Fibroblast of lung (primary cell): ENCODE measurements around the gene ZDHHC14. TPM values are rescaled to one million over a fixed set of nuclear protein-coding genes. Genes with fewer than 3 reads are reported as not detected.

ENCODE experiments used
- DNase-seq, 2 donors: peaks; one replicate each; pipeline versions ENCODE4 v3.0.0 to v3.0.0-alpha.2; 2010; ENCODE audit warnings: low read depth in 2 of 2
- H2AFZ ChIP-seq: 2 replicates; pipeline ENCODE4 v1.5.1; 2012; ENCODE audit warnings: low read length, control low read depth, inconsistent platforms
- H3K27ac ChIP-seq: 2 replicates; pipeline ENCODE4 v1.5.1; 2011; ENCODE audit warnings: low read length, control low read depth; ENCODE audit not compliant: insufficient read depth
- H3K27me3 ChIP-seq: 2 replicates; pipeline ENCODE4 v1.5.1; 2011; ENCODE audit warnings: mild to moderate bottlenecking, low read length; ENCODE audit not compliant: control insufficient read depth, insufficient read depth
- H3K36me3 ChIP-seq: 2 replicates; pipeline ENCODE4 v1.5.1; 2011; ENCODE audit warnings: low read length; ENCODE audit not compliant: control insufficient read depth, insufficient read depth
- H3K4me1 ChIP-seq: 2 replicates; pipeline ENCODE4 v1.5.1; 2011; ENCODE audit warnings: low read length; ENCODE audit not compliant: control insufficient read depth, insufficient read depth; ENCODE audit errors: extremely low read depth
- H3K4me2 ChIP-seq: 2 replicates; pipeline ENCODE4 v1.5.1; 2011; ENCODE audit warnings: low read length, control low read depth; ENCODE audit not compliant: insufficient read depth; ENCODE audit errors: extremely low read depth
- H3K4me3 ChIP-seq, 4 experiments: fragments of 200-600 bp in 1 of 4; sonication (generic) in 1 of 4; replicated peaks in 1 of 4; 2 replicates each; pipeline ENCODE4 v1.5.1; 2011 to 2016; ENCODE audit warnings: low read length in 4 of 4, low read depth in 3 of 4, mild to moderate bottlenecking in 3 of 4, control low read depth in 2 of 4, inconsistent platforms in 1 of 4, mixed read lengths in 1 of 4; ENCODE audit not compliant: insufficient read depth in 1 of 4; ENCODE audit errors: control extremely low read depth in 1 of 4
- H3K79me2 ChIP-seq: 2 replicates; pipeline ENCODE4 v1.5.1; 2012; ENCODE audit warnings: mild to moderate bottlenecking, low read length, inconsistent platforms; ENCODE audit not compliant: control insufficient read depth, insufficient read depth
- H3K9ac ChIP-seq: 2 replicates; pipeline ENCODE4 v1.5.1; 2011; ENCODE audit warnings: mild to moderate bottlenecking, low read length, control low read depth; ENCODE audit not compliant: insufficient read depth
- H3K9me3 ChIP-seq: 2 replicates; pipeline ENCODE4 v1.5.1; 2012; ENCODE audit warnings: low read depth, low read length; ENCODE audit not compliant: control insufficient read depth, insufficient read depth
- H4K20me1 ChIP-seq: 2 replicates; pipeline ENCODE4 v1.5.1; 2011; ENCODE audit warnings: low read length; ENCODE audit not compliant: control insufficient read depth, insufficient read depth; ENCODE audit errors: extremely low read depth
- EZH2 ChIP-seq: IDR thresholded peaks from 2 replicates; pipeline ENCODE4 v1.5.1; 2012; ENCODE audit warnings: low read length, control low read depth, mild to moderate bottlenecking; ENCODE audit errors: missing control alignments
- polyA plus RNA-seq, 2 donors: library from polyadenylated mRNA; depleted of rRNA in 1 of 2; stranded (reverse) in 1 of 2; unstranded in 1 of 2; fragments of >200 nt; gene quantifications; 2 replicates each; pipeline ENCODE4 v1.2.1, GENCODE V29; 2011 to 2012; ENCODE audit warnings: missing spikeins in 1 of 2
- total RNA-seq: library from RNA; depleted of rRNA; stranded (reverse); fragments of >200 nt; gene quantifications from 2 replicates; pipeline ENCODE4 v1.2.1, GENCODE V29; 2014
- TF ChIP-seq, protein P1 (sequence below), 2 donors: IDR thresholded peaks in 1 of 2; conservative IDR thresholded peaks in 1 of 2; 1 replicate in 1 of 2; 2 replicates in 1 of 2; pipeline ENCODE4 v1.5.1; 2011 to 2012; ENCODE audit warnings: low read length in 2 of 2, control low read depth in 1 of 2, inconsistent platforms in 1 of 2, low read depth in 1 of 2, mild to moderate bottlenecking in 1 of 2

ZDHHC14 gene
- total and polyA plus RNA-seq, 2 donors (not counting 1 experiment from before 2014, with no cell fraction given) = 1.7 to 3.5 TPM

DNA sequence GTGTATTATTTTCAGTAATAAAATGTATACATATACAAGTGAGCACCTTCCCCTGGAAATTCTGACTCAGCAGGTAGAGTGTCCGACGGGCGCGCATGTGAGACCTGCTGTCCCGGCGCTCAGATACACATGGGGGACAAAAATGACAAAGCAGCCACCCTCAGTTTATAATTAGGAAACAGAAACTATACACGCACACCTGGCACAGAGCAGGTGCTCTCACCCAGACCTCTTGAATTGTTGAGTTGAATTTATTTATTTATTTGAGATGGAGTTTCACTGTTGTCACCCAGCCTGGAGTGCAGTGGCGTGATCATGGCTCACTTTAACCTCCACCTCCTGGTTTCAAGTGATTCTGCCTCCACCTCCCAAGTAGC lies 180.4 kb downstream of the ZDHHC14 start:
- no peak overlapping the region for H3K27ac ChIP-seq
- H3K9me3 ChIP-seq = no peaks in the 10 kb centered on the region
- H3K36me3 ChIP-seq = no peaks in the 10 kb centered on the region
- no peak overlapping the region for H3K9ac ChIP-seq
- no peaks in the 10 kb centered on the region for H3K4me1 ChIP-seq
- no peak overlapping the region for H3K4me3 ChIP-seq
- H2AFZ ChIP-seq = no peak overlapping the region
- DNase-seq = no peak
- TF ChIP-seq, protein P1, sequence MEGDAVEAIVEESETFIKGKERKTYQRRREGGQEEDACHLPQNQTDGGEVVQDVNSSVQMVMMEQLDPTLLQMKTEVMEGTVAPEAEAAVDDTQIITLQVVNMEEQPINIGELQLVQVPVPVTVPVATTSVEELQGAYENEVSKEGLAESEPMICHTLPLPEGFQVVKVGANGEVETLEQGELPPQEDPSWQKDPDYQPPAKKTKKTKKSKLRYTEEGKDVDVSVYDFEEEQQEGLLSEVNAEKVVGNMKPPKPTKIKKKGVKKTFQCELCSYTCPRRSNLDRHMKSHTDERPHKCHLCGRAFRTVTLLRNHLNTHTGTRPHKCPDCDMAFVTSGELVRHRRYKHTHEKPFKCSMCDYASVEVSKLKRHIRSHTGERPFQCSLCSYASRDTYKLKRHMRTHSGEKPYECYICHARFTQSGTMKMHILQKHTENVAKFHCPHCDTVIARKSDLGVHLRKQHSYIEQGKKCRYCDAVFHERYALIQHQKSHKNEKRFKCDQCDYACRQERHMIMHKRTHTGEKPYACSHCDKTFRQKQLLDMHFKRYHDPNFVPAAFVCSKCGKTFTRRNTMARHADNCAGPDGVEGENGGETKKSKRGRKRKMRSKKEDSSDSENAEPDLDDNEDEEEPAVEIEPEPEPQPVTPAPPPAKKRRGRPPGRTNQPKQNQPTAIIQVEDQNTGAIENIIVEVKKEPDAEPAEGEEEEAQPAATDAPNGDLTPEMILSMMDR (conservative IDR thresholded peaks at IDR 0.05 in 1 of 2, IDR thresholded peaks at IDR 0.05 in 1 of 2; ENCODE audit: low read depth in 1 of 2, low read length in 2 of 2) = no peak
- no peak for TF ChIP-seq EZH2
- no peaks in the 10 kb centered on the region for H3K27me3 ChIP-seq
- no peak overlapping the region for H3K4me2 ChIP-seq
- H3K79me2 ChIP-seq = no peaks in the 10 kb centered on the region
- H4K20me1 ChIP-seq = no peaks in the 10 kb centered on the region

DNA sequence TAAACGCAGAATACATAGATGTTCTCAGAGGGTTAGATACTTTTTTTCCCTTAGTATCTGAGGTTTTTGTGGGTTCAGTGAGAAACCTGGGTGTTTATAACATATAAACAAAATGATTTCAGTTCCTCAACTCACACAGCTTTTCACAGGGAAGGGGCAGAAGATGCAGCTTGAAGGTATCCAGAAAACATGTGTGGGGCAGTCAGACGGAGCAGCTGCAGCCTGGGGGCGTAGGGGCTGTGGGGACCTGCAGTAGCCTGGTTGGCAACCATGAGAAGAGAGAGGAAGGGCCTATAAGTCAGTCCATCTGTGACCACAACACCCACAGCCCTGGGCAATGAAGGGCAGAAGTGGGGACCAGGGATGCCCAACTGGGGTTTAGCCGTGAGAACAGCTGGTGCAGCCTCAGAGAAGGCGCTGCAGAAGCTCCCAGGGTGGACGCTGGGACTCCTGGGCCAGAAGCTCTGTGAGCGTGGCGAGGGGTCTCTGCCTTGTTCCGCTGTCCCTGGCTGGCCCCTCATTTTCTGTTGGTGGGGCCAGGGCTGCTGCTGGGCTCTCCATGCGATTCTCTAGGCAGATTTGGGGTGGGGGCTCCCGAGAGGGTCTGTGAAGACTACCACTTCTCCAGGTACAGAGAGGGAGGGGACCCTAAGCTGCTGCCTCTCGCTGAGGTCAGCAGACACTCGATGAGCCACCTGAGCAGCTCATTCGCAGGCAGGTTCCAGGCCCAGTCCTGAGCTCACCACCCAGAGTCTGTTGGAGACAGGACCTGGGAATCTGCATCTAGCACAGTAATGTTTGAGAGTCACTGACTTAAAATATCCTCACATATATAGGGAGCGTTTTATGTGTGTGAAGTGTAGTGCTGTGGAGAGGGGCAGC lies 181.2 kb downstream of the ZDHHC14 start:
- H4K20me1 ChIP-seq = no peaks in the 10 kb centered on the region
- no peaks in the 10 kb centered on the region for H3K27me3 ChIP-seq
- H3K79me2 ChIP-seq = no peaks in the 10 kb centered on the region
- H3K4me2 ChIP-seq = no peak overlapping the region
- no peak for DNase-seq
- H3K27ac ChIP-seq = no peak overlapping the region
- TF ChIP-seq EZH2 = no peak
- TF ChIP-seq, protein P1 (conservative IDR thresholded peaks at IDR 0.05 in 1 of 2, IDR thresholded peaks at IDR 0.05 in 1 of 2; ENCODE audit: low read depth in 1 of 2, low read length in 2 of 2) = no peak
- H3K4me3 ChIP-seq = no peak overlapping the region
- H3K4me1 ChIP-seq = no peaks in the 10 kb centered on the region
- H2AFZ ChIP-seq = no peak overlapping the region
- H3K9ac ChIP-seq = no peak overlapping the region
- H3K36me3 ChIP-seq = no peaks in the 10 kb centered on the region
- no peaks in the 10 kb centered on the region for H3K9me3 ChIP-seq

DNA sequence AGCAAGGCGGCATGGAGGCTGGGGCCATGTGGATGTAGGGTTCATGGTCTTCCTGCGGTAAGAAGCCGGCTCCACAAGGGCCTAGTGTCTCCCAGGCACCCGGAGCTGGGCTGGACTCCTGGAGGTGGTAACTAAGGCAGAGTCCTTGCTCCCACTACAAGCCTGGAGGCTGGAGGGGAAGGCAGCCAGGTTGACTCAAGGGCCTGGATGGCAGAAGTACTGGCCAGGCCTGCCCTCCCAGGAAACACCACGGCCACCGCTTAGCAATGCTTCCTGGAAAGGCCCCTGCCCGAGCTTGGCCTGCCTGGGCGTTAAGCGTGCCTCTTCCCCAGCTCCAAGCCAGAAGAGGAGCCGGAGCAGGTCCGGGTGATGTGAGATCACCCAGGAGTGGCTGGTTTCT lies 182.0 kb downstream of the ZDHHC14 start:
- H3K79me2 ChIP-seq = no peaks in the 10 kb centered on the region
- H3K27ac ChIP-seq = no peak overlapping the region
- H3K27me3 ChIP-seq = no peaks in the 10 kb centered on the region
- no peak for DNase-seq
- H3K4me2 ChIP-seq = no peak overlapping the region
- H3K9ac ChIP-seq = no peak overlapping the region
- H3K4me3 ChIP-seq = no peak overlapping the region
- H3K9me3 ChIP-seq = no peaks in the 10 kb centered on the region
- H3K36me3 ChIP-seq = no peaks in the 10 kb centered on the region
- H2AFZ ChIP-seq = no peak overlapping the region
- H4K20me1 ChIP-seq = no peaks in the 10 kb centered on the region
- H3K4me1 ChIP-seq = no peaks in the 10 kb centered on the region
- TF ChIP-seq EZH2 = no peak
- TF ChIP-seq, protein P1 (conservative IDR thresholded peaks at IDR 0.05 in 1 of 2, IDR thresholded peaks at IDR 0.05 in 1 of 2; ENCODE audit: low read depth in 1 of 2, low read length in 2 of 2) = no peak
